Small intestine (tissue), 7 donors: ENCODE data around the gene PLEKHH3. TPM values are rescaled to one million over a fixed set of nuclear protein-coding genes. Genes with fewer than 3 reads are reported as not detected.
A peak's percentile ranks its signal among the peaks of the same experiment; 100 is the strongest.

Experiments
- DNase-seq, 2 donors: peaks; one replicate each; pipeline versions ENCODE4 v3.0.0 to v3.0.0-alpha.2; 2013
- FAIRE-seq: peaks from 2 replicates; lab custom pipeline; 2012; peaks lifted over from hg19 to GRCh38; lab: Jason Lieb, UNC
- H3K27ac ChIP-seq, 3 donors: one replicate each; pipeline ENCODE4 v1.5.1; 2013; ENCODE audit warnings: low read length in 2 of 3, mild to moderate bottlenecking in 2 of 3, control low read depth in 1 of 3, inconsistent platforms in 1 of 3, low read depth in 1 of 3, moderate library complexity in 1 of 3
- H3K27me3 ChIP-seq, 3 donors: one replicate each; pipeline ENCODE4 v1.6.1; 2013; ENCODE audit warnings: low read length in 3 of 3, inconsistent platforms in 1 of 3; ENCODE audit not compliant: control insufficient read depth in 3 of 3, insufficient read depth in 3 of 3
- H3K36me3 ChIP-seq, 3 donors: one replicate each; pipeline ENCODE4 v1.6.1; 2013; ENCODE audit warnings: low read length in 3 of 3, inconsistent platforms in 1 of 3, low read depth in 1 of 3, mild to moderate bottlenecking in 1 of 3, moderate library complexity in 1 of 3; ENCODE audit not compliant: control insufficient read depth in 3 of 3, insufficient read depth in 2 of 3
- H3K4me1 ChIP-seq, 3 donors: one replicate each; pipeline ENCODE4 v1.6.1; 2013; ENCODE audit warnings: low read length in 2 of 3, inconsistent platforms in 1 of 3, low read depth in 1 of 3, mild to moderate bottlenecking in 1 of 3, moderate library complexity in 1 of 3; ENCODE audit not compliant: control insufficient read depth in 3 of 3, insufficient read depth in 2 of 3
- H3K4me3 ChIP-seq, 3 donors: one replicate each; pipeline ENCODE4 v1.5.1; 2013; ENCODE audit warnings: low read length in 3 of 3, control low read depth in 1 of 3, inconsistent platforms in 1 of 3, low read depth in 1 of 3, mild to moderate bottlenecking in 1 of 3, moderate library complexity in 1 of 3
- H3K9me3 ChIP-seq, 2 donors: one replicate each; pipeline ENCODE4 v1.6.1; 2013; ENCODE audit warnings: low read depth in 1 of 2, low read length in 1 of 2; ENCODE audit not compliant: control insufficient read depth in 2 of 2, insufficient read depth in 1 of 2
- WGBS, 3 donors: extraction: QIAGEN DNeasy Blood & Tissue Kit; methylation state at CpG; one replicate each; pipeline ENCODE4 v1.1.7; 2013; 5-methylcytosine and 5-hydroxymethylcytosine counted together
- polyA plus RNA-seq, 4 donors: library from polyadenylated mRNA; stranded (reverse) in 3 of 4; unstranded in 1 of 4; fragments of 200-250 nt in 3 of 4; fragments of 120-200 nt in 1 of 4; gene quantifications; one replicate each; pipeline versions ENCODE4 v1.2.1 to v1.2.3, GENCODE V29; 2013
- donor health status: healthy with polysubstance abuse.
- donor health status: control.
- donor health status: control.
- donor health status: Bipolar disorder and iron deficiency.
- donor health status: healthy.

Gene PLEKHH3
- polyA plus RNA-seq, 4 donors, result 2.2 to 13.4 (median 9.0) TPM

DNA sequence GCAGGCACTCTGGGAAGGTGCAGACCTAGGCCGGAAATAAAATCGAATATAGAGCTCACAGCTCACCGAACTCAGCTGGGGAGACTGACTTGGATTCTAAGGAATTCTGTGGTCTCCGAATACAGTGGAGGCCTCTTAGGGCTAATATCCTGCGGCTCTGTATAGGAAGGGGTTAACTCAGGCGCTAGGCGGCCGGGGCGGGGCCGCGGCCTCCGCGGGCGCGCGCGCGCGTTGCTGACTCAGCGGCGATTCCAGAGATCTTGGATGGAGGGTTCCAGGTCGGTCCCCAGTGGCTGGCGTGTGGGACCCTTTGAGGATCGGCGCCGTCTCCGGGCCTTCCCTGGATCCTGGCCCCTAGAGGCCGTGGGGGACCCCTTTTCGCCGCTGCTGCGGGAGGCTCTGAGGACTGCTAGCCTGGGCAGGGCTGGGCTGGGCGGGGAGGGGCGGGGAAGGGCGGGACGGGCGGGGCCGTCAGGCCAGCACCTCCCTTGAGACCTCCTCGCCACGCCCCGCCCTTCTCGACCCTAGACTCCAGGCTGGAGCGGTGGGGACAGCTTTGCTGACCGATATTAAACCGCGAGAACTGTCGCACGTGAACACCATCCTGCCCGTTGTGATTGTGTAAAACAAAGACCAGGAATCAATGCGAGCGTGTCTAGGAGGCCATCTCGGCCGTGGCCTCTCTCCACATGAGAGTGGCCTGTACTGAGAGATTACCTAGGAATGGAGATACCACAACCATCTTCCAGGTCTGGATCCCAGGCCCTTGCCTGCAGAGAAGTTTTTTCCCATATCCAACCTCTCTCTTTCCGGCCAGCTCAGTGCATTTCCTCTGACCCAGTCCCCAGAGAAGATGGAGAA lies 1.4 kb upstream of the PLEKHH3 start:
- Histone ChIP-seq H3K9me3 (no peaks in the 10 kb centered on the region), H3K36me3 (peaks cover 0 to 8% (median 0%) of the 10 kb centered on the region in 3 donors), H3K27me3 (peaks cover 0 to 59% (median 2%) of the 10 kb centered on the region in 3 donors), H3K27ac (peak overlapping the region; percentile 82 to 98 (median 94)), H3K4me3 (peak overlapping the region; percentile 56 to 73 (median 65)), H3K4me1 (peaks cover 2 to 82% (median 23%) of the 10 kb centered on the region in 3 donors)
- DNase-seq, result peak; percentile 83 to 95
- no peak for FAIRE-seq
- 0 to 1% (median 1%) methylated on average over 49 to 53 of the region's 53 CpGs for WGBS, 3 donors

GRCh38 chr17:42677012-42677857 lies 441 bp upstream of the PLEKHH3 start:
- peaks cover 2 to 73% (median 16%) of the 10 kb centered on the region in 3 donors for H3K4me1 ChIP-seq
- no peaks in the 10 kb centered on the region for H3K9me3 ChIP-seq
- H3K27ac ChIP-seq, result peak overlapping the region; percentile 45 to 98 (median 94)
- no peak for FAIRE-seq
- WGBS, 3 donors, result 3 to 5% (median 4%) methylated on average over 22 to 33 of the region's 33 CpGs
- H3K36me3 ChIP-seq, result peaks cover 0 to 16% (median 3%) of the 10 kb centered on the region in 3 donors
- peak; percentile 100 for DNase-seq
- peaks cover 0 to 59% (median 1%) of the 10 kb centered on the region in 3 donors for H3K27me3 ChIP-seq
- H3K4me3 ChIP-seq, result peak overlapping the region; percentile 59 to 73 (median 65)

- Histone ChIP-seq H3K4me3 (peak overlapping the region; percentile 59 to 73 (median 59)), H3K4me1 (peaks cover 2 to 62% (median 15%) of the 10 kb centered on the region in 3 donors), H3K27ac (peak overlapping the region in 2 of 3 donors; percentile 63 to 79), H3K9me3 (no peaks in the 10 kb centered on the region), H3K36me3 (peaks cover 0 to 29% (median 3%) of the 10 kb centered on the region in 3 donors), H3K27me3 (peaks cover 0 to 61% (median 0%) of the 10 kb centered on the region in 3 donors)
- peak; percentile 64 to 74 for DNase-seq
- WGBS, 3 donors, result 0 to 1% (median 0%) methylated on average over 26 to 43 of the region's 43 CpGs
- FAIRE-seq, result no peak
These were observed 800 bp downstream of the PLEKHH3 start for GRCh38 chr17:42675965-42676423.

- Histone ChIP-seq H3K27me3 (peaks cover 0 to 64% (median 2%) of the 10 kb centered on the region in 3 donors), H3K27ac (peak overlapping the region in 2 of 3 donors; percentile 63 to 79), H3K36me3 (peaks cover 0 to 34% (median 3%) of the 10 kb centered on the region in 3 donors), H3K4me1 (peaks cover 2 to 61% (median 14%) of the 10 kb centered on the region in 3 donors), H3K4me3 (peak overlapping the region; percentile 59 to 73 (median 59)), H3K9me3 (no peaks in the 10 kb centered on the region)
- DNase-seq, result no peak
- WGBS, 3 donors, result 2 to 3% (median 2%) methylated on average over 21 to 27 of the region's 27 CpGs
- no peak for FAIRE-seq
These were observed 1.3 kb downstream of the PLEKHH3 start for GRCh38 chr17:42675348-42675964.

DNA sequence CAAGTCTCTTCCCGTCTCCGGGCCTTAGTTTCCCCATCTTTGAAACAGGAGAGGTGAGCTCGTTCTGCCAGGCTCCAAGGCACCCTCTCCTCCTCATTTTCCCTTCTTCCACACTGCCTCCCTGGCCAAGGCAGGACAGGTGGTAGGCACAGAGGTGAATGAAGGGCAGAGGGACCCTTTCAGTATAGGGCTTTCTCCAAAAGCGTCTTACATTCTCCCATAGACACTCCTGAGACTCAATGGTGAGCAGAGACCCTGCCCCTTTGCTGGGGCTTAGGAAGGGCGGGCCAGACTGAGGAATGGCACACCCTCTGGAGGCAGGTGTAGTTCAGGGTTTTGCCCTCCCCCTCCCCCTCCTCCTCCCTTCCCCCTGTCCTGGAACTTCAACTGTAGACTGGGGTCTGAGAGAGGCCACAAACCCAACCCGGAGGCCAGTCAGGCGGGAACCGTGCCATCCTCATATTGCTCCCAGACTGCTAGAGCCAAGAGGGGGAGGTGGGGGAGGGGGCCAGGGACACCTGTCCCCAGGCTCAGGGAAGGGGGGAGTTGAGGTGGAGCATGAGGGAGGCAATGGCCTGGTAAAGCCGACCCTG lies 1.9 kb downstream of the PLEKHH3 start:
- FAIRE-seq (no peak), DNase-seq (no peak)
- WGBS, 3 donors, result 9 to 25% (median 25%) methylated on average over 9 of the region's 9 CpGs
- Histone ChIP-seq H3K4me3 (peak overlapping the region in 2 of 3 donors; percentile 33 to 59), H3K4me1 (peaks cover 2 to 57% (median 11%) of the 10 kb centered on the region in 3 donors), H3K9me3 (no peaks in the 10 kb centered on the region), H3K27me3 (peaks cover 0 to 65% (median 2%) of the 10 kb centered on the region in 3 donors), H3K36me3 (peaks cover 0 to 37% (median 3%) of the 10 kb centered on the region in 3 donors), H3K27ac (peak overlapping the region in 1 of 3 donors; percentile 57)

DNA sequence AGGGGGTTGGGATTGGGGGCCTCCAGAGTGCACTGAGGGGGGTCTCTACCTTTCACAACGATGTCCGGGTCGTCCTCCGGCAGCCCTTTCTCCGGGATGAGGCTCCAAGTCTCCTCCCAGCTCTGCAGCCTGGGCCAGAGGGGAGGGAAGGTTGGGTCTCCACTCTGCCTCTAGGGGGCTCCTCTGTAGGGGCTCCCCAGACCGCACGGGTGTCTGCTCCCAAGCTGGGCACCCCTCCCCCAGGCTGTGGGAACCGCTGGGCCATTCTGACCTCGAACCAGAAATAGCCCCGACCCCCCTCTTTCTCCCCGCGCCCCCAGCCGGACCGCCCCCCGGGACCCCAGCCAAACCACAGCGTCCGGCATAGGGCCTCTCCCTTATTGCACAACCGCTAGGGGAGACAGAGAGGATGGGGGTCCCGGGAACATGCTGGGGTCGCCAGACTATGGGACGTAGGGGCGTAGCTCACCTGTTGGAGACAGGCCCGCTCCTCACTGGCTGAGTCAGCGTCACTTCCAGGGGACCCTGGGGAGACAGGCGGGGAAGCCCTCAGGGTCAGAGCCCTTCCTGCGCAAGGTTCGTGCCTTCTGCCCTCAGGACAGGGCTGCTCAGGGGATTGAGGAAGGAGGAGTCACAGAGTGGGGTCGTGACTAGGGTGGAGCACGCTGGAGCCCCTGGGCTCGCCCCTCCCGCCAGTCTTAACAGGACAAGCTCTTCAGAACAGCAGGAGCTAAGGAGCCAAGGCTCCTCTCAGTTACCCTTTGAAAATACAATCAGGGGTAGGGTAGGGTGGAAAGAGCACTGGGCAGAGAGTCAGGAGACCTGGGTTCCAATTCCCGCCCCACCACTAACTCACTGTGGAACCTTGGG lies 2.7 kb downstream of the PLEKHH3 start:
- FAIRE-seq, result no peak
- Histone ChIP-seq H3K36me3 (peaks cover 0 to 44% (median 3%) of the 10 kb centered on the region in 3 donors), H3K4me3 (peak overlapping the region in 1 of 3 donors; percentile 20), H3K27ac (peak overlapping the region in 1 of 3 donors; percentile 57), H3K9me3 (no peaks in the 10 kb centered on the region), H3K4me1 (peaks cover 2 to 51% (median 11%) of the 10 kb centered on the region in 3 donors), H3K27me3 (peaks cover 0 to 72% (median 2%) of the 10 kb centered on the region in 3 donors)
- 8 to 12% (median 12%) methylated on average over 28 to 32 of the region's 32 CpGs for WGBS, 3 donors
- peak in 1 of 2 donors; percentile 50 for DNase-seq
